Measurements from ENCODE around the gene ANXA7. TPM values are rescaled to one million over a fixed set of nuclear protein-coding genes. Genes with fewer than 3 reads are reported as not detected.

ANXA7 gene
- total RNA-seq, 1 donor from 2014 or later = 90.1 TPM

DNA sequence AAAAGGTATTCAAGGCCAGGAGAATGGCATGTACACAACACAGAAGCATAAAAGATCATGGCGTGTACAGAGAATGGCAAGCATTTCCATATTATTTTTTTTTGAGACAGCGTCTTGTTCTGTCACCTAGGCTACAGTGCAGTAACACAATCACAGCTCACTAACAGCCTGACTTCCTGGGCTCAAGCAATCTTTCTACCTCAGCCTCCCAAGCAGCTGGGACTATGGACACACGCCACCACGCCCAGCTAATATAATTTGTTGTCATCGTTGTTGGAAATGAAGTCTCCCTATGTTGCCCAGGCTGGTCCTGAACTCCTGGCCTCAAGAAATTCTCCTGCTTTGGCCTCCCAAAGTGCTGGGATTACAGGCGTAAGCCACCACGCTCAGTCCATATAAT is 27.3 kb downstream of the ANXA7 start:
- Histone ChIP-seq H3K4me1 (no peaks in the 10 kb centered on the region), H3K36me3 (peaks cover 0 to 63% of the 10 kb centered on the region in 2 donors), H3K27ac (no peak overlapping the region), H3K9me3 (no peaks in the 10 kb centered on the region), H3K27me3 (no peaks in the 10 kb centered on the region), H3K4me3 (no peak overlapping the region)
- no peak for DNase-seq (ENCODE audit: extremely low spot score in 2 of 2)
- intact Hi-C loops (cut with DNase I) = no loop called here
- no peak for TF ChIP-seq POLR2AphosphoS5 (IDR thresholded peaks at IDR 0.05; ENCODE audit: insufficient read depth in 1 of 2, low read depth in 1 of 2)
- TF ChIP-seq, protein P1, sequence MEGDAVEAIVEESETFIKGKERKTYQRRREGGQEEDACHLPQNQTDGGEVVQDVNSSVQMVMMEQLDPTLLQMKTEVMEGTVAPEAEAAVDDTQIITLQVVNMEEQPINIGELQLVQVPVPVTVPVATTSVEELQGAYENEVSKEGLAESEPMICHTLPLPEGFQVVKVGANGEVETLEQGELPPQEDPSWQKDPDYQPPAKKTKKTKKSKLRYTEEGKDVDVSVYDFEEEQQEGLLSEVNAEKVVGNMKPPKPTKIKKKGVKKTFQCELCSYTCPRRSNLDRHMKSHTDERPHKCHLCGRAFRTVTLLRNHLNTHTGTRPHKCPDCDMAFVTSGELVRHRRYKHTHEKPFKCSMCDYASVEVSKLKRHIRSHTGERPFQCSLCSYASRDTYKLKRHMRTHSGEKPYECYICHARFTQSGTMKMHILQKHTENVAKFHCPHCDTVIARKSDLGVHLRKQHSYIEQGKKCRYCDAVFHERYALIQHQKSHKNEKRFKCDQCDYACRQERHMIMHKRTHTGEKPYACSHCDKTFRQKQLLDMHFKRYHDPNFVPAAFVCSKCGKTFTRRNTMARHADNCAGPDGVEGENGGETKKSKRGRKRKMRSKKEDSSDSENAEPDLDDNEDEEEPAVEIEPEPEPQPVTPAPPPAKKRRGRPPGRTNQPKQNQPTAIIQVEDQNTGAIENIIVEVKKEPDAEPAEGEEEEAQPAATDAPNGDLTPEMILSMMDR (IDR thresholded peaks at IDR 0.05) = no peak
- no peak for TF ChIP-seq POLR2A (IDR thresholded peaks at IDR 0.05)

DNA sequence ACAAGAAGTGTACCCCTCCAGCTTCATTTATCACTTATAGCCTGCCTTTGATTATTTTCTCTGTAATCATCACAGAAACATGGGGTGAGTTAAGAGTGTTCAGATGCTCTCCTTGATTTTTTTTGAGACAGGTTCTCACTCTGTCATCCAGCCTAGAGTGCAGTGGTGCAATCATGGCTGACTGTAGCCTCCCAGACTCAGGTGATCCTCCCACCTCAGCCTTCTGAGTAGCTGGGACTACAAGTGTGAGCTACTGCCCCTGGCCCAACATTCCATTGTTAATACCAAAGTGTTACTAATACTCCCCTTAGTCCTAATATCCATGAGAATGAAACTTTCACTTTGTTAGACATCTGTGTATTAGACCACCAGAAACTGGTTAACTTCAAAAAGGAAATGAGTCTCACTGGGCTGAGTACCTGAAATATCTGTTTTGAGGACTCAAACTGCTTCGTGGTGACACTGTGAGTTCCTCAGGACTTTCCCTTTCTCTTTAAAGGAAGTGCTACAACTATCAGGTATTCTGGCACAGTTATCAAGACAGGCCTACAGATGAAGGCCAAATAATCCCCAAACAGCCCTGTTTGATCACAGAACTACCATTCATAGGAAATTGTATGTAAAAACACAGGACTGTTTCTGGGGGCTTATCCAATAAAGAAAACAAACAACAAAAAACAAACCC is 34.7 kb downstream of the ANXA7 start:
- Histone ChIP-seq H3K36me3 (peaks cover 7 to 91% of the 10 kb centered on the region in 2 donors), H3K4me3 (no peak overlapping the region), H3K9me3 (no peaks in the 10 kb centered on the region), H3K4me1 (no peaks in the 10 kb centered on the region), H3K27me3 (no peaks in the 10 kb centered on the region), H3K27ac (no peak overlapping the region)
- DNase-seq (ENCODE audit: extremely low spot score in 2 of 2) = no peak
- intact Hi-C loops (cut with DNase I) = no loop called here
- TF ChIP-seq POLR2AphosphoS5 (IDR thresholded peaks at IDR 0.05; ENCODE audit: insufficient read depth in 1 of 2, low read depth in 1 of 2) (no peak), POLR2A (IDR thresholded peaks at IDR 0.05) (no peak)
- TF ChIP-seq, protein P1 (IDR thresholded peaks at IDR 0.05) = no peak

DNA sequence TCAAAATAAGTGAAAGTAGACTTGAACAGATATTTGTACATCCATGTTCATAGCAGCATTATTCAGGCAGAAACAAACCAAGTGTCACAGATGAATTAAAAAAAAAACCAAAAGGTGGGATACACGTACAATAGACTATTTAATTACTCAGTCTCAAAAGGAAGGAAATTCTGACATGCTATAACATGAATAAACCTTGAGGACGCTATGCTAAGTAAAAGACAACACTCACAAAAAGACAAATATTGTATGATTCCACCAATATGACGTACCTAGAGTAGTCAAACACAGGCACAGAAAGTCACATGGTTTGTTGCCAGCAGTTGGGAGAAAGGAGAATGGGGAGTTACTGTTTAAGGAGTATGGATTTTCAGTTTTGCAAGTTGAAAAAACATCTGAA is 37.2 kb downstream of the ANXA7 start:
- TF ChIP-seq POLR2AphosphoS5 (IDR thresholded peaks at IDR 0.05; ENCODE audit: insufficient read depth in 1 of 2, low read depth in 1 of 2) (no peak), POLR2A (IDR thresholded peaks at IDR 0.05) (no peak)
- TF ChIP-seq, protein P1 (IDR thresholded peaks at IDR 0.05) = no peak

DNA sequence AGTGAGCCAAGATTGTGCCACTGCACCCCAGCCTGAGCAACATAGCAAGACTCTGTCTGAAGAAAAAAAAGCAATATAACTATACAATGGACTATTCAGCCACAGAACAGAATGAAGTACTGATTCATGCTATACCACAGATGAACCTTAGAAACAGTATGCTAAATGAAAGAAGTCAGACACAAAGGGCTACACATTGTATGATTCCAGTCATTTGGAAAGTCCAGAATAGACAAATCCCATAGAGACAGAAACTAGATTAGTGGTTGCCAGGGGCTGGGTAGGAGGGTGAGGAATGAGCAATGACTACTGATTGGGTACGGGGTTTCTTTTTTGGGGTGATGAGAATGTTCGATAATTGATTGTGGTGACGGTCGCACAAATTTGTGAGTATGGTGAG is 45.6 kb downstream of the ANXA7 start:
- Histone ChIP-seq H3K36me3 (peaks cover 0 to 38% of the 10 kb centered on the region in 2 donors), H3K4me3 (no peak overlapping the region), H3K9me3 (no peaks in the 10 kb centered on the region), H3K27ac (no peak overlapping the region), H3K27me3 (no peaks in the 10 kb centered on the region), H3K4me1 (no peaks in the 10 kb centered on the region)
- intact Hi-C loops (cut with DNase I) = no loop called here
- TF ChIP-seq, protein P1 (IDR thresholded peaks at IDR 0.05) = no peak
- TF ChIP-seq POLR2A (IDR thresholded peaks at IDR 0.05) = no peak
- no peak for TF ChIP-seq POLR2AphosphoS5 (IDR thresholded peaks at IDR 0.05; ENCODE audit: insufficient read depth in 1 of 2, low read depth in 1 of 2)
- DNase-seq (ENCODE audit: extremely low spot score in 2 of 2) = no peak

More for the DNA sequence above, 37.2 kb downstream of the ANXA7 start:
- no peaks in the 10 kb centered on the region for H3K27me3 ChIP-seq
- no peaks in the 10 kb centered on the region for H3K9me3 ChIP-seq
- no peak for DNase-seq (ENCODE audit: extremely low spot score in 2 of 2)
- intact Hi-C loops (cut with DNase I) = no loop called here
- H3K36me3 ChIP-seq = peaks cover 7 to 77% of the 10 kb centered on the region in 2 donors
- H3K27ac ChIP-seq = no peak overlapping the region
- H3K4me3 ChIP-seq = no peak overlapping the region
- no peaks in the 10 kb centered on the region for H3K4me1 ChIP-seq
